AG08396 (cell line): ENCODE measurements around the gene MYLK.
A peak's percentile ranks its signal among the peaks of the same experiment; 100 is the strongest.
"Not testable (repeated sequence)": the region's sequence is repeated elsewhere in the genome, so short reads cannot be mapped to it uniquely, and the experiment has no call there.

Source experiments
- DNase-seq: peaks from one replicate; pipeline ENCODE4 v3.0.0; 2012; ENCODE audit warnings: low spot score, mixed read lengths

MYLK gene

DNA sequence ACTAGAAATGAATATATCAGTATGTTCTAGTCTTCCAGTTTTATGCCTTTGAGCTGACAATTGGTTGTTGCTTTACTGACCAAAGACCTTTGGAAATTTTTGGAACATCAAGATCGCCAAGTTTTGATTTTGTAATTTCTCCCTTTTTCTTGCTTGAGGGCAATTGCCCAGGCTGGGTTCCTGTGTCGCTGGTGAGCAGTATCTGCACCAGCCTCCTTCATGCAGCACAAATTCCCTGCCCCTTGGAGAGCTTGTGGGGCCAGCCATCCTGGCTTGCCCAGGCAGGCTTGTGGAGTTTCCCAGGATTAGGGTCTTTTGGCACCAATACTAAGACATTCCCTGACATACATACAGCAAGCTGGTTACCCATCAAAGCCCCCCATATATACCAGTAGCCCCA, 261.4 kb downstream of the MYLK start:
- no peak for DNase-seq

DNA sequence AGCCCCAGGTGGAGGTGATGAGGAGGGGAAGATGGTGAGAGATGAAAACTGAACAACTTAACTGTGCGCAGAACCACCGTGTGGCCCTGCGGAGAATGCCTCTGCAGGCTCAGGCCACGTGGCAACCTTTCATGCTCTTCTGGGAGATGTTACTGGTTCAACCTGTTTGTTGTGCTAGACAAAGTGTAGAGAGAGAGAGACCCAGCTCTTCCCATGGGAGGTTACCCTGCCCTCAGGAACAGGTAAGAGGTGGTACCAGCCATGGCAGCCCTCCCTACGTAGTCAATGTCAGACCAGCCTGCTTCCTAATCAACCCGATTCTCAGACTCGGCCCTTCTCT, 262.3 kb downstream of the MYLK start:
- no peak for DNase-seq

DNA sequence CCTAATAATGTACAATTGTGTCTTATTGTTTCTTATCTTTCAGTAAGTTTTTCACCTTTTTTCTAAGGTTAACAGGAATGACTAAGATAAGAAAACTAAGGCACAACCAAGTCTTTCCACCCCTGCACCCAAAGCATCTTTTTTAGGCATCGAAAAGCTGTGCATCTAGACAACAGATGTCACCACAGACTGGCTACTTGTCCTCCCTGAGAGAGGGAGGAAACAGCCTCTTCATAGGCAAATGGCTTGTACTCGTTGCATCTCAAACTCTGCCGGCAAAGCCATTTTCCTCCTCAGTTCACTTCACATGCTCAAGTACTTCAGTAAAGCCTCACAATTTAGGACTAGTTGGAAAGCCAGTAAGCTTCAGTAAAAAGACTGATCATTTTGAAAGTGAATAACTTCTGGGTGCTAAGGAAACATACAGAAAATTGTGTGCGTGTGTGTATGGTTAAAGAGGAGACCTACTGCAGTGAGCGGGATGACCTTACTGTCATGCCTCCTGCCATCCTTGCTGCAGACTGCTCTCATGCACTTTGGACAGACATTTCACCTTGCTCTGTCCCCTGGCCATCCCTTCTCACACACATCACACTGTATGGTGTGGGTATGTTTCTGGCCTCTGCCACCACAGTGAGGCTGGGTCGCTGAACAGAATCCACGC, 262.8 kb downstream of the MYLK start:
- DNase-seq = no peak

DNA sequence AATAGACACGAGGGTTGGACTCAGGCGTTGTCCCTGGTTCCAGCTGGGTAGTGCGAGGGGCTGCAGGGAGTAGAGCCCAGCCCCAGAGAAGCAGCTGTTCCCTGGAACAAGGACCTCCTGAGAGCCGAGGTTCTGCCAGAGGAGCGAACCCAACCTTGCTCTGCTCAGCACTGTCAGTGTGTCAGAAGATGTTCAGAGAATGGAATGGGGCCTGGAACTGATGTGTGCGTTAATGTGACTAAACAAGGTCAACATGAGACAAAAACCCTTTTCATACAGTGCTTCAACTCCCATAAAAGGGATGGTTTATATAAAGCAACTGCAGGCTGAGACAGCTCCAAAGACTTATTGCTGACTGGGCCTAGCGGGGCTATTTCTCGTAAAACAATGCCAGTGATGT, 263.8 kb downstream of the MYLK start:
- DNase-seq = peak; percentile 67

DNA sequence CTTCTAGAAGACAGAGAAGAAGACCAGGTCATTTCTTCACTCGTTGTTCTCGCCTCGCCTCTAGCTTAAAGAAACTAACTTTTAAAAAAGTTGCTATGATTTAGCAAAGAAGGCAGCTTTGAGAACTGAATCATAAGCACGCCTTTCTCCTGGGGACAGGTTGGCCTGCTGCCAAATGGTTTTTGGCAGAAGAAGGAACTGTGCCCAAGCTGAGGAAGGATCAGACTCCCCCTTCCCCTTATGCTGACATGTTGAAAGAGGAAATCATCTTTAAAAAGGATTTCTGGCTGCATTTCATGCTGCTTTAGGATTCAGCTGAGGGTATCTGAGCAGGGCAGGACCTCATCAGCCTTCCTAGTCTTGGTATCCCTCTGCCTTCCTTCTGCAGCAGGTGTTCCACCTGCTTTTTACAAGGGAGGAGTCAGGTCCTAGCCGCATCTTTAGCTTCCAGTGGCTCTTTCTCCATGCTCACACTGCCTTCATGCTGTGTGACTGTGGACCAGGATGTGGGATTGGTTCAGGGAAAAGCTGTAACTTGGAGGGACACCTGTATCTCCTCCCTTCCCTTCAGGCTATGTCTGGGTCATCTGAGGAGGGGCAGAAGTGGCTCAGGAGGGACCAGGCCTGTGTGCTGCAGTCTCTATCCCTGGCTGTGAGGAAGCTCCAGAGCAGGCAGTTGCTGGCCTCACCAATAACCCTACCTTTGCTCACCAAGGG, 265.2 kb downstream of the MYLK start:
- DNase-seq = no peak

DNA sequence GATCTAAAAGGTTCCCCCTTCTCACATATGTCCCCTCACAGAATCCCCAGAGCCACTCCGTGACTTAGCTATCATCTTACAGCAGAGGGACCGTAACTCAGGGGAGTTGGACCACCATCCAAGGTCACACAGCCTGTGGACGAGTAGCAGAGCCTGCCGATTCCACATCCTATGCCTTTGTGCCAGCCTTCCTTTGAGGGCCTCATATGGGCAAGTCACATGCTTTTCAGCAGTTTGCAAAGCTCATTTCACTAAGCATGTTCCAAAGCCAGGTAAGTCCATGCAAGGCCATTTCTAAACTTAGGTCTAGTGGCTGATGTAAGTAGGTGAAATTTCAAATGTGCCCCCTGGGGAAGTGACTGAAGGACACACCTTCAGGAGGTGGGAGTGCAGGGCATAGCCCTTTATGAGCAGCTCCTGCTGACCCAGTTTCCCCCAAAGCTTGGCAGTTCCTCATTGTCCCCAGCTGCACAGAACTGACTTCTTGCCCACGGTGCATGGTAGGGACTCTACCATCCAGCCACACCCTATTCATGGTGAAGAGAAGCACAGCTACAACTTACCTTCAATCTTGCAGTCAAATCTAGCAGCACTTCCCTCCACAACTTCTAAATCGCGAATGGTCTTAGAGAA, 265.9 kb downstream of the MYLK start:
- DNase-seq = no peak

DNA sequence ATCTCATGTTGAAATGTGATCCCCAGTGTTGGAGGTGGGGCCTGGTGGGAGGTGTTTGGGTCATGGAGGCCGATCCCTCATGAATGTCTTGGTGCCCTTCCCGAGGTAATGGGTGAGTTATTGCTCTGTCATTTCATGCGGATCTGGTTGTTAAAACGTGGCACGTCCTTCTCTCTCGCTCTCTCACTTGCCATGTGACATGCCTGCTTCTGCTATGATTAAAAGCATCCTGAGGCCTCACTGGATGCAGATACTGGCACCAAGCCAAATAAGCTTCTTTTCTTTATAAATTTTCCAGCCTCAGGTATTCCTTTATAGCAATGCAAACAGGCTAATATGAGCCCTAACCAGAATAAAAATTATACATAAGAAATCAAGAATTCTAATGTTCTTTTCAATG, 267.5 kb downstream of the MYLK start:
- DNase-seq = no peak

DNA sequence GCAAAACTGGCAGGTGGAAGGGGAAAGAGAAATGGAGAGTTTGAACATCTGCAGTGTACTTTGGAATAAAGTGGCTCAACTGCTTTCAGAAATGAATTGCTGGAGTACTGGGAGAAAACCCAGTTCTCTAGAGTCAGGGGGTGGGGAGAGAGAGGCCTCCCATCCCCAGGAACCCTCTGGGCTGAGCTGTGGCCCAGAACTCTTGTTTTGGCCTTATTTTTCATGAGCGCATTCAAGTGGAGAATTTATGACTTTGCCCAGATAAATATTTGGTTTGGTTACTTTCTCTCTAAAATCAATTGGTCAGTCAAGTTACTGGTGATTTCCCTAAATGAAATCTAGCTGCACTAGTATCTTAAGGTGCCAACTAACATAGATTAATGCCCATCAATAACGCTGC, 270.6 kb downstream of the MYLK start:
- DNase-seq = no peak

DNA sequence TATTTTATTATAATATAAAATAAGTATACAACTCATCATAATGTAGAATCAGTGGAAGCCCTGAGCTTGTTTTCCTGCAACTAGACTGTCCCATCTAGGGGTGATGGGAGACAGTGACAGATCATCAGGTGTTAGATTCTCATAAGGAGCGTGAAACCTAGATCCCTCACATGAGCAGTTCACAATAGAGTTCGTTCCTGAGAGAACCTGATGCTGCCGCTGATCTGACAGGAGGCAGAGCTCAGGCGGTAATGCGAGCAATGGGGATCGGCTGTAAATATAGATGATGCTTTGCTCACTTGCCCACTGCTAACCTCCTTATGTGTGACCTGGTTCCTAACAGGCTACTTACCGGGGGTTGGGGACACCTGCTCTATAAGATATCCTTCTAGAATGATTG, 272.5 kb downstream of the MYLK start:
- DNase-seq = not testable (repeated sequence)

DNA sequence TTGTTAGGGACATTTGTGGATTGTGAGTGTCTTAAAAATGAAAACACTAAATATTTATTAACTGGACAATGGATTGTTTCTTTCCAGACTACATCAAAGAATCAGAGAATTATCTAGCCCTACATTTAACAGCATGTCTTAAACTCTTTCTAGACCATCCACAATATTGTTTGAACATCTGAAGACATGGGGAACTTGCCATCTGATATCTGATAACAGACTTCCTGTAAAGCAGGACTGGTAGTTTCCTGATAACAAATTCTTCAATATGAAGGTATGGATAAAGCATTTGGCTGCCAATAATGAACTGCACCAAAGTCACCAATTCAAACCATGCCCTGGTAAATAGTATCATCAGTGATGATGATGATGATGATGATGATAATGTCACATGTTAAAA, 273.1 kb downstream of the MYLK start:
- DNase-seq = no peak

DNA sequence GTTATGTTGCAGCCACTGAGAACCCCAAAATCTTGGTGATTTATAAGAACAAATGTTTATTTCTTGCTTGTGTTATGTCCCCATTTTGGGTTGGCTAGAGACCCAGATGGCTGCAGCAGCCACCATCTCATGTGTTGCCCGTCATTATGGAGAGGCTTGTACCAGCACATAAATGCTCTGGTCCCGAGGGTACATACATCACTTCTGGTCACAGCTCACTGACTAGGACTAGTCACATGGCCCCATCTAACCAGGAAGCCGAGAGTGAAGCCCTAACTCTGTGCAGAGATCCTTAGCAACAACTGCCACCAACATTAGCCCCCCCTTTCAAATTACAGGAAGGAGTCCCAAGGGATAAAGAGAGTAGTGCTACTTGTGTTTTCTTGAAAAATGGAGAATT, 273.8 kb downstream of the MYLK start:
- DNase-seq = no peak

DNA sequence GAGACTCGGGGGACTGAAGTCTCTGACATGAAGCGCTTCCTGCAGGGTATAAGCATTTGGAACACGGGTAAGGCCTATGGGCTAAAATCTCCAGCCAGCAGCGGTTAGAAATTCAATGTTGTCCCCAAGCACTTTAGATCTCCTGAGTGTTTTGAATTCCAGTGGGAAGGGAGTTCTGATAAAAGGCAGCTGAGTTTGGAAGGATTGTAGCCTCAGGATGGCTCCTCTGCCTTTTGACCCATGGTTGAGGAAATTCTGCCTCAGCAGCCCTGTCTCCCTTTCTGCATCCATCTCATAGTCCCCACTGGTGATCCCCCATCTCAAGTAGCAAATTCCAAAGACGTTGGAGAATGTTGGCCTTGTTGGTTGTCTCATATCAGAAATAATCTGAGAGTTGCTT, 275.1 kb downstream of the MYLK start:
- no peak for DNase-seq

DNA sequence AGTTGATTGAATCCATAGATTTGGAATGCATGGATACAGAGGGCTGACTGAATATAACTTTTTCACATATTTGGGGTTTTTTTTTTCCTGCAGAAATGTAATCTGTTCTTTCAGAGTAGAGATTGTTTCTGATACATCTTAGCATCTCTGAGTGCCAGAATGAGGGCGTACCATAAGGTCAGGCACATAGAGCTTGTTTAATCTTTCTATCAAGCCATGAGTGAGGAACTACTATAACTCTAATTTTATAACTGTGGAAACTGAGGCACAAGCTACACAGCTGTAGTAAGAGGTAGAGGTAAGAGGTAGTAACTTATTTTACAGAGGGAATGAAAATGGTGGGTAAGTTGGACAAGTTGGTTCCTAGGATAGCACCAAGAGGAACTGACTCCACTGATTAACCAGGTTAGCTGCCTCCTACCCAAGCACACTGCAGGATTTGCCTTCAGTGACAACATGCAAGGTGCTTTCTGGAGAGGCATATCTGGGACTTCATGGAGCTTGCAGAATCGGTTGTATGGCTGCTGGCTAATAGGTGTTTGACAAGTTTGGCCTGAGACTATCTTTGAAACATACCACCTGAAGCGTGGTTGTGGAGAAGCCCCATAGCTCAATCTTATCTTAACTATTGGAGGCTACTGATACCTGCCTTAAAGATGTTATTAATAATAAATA, 275.7 kb downstream of the MYLK start:
- no peak for DNase-seq

DNA sequence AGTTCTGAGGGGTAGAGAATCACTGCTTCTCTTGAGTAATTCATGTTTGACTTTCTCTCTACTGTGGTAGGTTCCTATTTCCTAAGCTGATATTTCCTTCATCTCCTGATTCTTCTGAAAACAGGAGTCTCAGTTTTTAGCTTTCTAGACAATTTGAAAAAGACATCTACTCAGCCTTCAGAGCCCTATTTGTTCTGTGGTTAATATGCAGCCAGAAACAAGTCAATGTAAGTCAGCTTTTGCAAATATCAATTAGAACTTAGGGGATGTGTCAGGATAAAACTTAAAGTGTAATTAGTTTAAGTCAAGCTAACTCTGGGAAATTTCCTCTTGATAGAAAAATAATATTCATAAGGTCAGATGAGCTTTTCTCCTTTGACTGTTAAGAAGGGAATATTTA, 277.6 kb downstream of the MYLK start:
- no peak for DNase-seq

DNA sequence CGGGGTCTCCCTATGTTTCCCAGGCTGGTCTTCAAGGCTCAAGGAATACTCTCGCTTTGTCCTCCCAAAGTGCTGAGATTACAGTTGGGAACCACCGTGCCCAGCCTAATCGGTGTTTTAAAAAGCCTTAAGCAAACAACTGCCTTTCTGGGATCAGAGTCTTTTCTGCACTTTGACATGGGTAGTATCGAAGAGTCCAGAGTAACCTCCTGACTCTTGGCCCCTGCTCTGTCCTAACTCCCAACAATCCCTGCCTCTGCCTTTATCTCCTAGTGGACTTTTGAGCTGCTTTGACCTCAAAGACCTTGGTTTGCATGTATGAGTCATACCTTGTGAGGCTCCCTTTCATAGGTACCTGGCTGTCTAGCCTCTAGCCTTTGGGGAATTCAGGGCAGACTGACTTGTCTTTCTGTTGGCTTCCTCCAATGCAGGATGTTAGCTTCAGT, 278.3 kb downstream of the MYLK start:
- DNase-seq = no peak

DNA sequence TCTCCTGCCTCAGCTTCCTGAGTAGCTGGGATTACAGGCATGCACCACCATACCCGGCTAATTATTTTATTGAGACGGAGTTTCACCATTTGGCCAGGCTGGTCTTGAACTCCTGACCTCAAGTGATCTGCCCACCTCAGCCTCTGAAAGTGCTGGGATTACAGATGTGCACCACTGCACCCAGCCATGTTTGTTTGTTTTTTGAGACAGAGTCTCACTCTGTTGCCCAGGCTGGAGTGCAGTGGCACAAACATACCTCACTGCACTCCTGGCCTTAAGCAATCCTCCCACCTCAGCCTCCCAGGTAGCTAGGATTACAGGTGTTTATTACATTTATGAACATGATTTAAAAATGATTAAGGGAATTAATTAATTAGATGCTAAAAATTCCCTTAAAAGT, 281.0 kb downstream of the MYLK start:
- not testable (repeated sequence) for DNase-seq

DNA sequence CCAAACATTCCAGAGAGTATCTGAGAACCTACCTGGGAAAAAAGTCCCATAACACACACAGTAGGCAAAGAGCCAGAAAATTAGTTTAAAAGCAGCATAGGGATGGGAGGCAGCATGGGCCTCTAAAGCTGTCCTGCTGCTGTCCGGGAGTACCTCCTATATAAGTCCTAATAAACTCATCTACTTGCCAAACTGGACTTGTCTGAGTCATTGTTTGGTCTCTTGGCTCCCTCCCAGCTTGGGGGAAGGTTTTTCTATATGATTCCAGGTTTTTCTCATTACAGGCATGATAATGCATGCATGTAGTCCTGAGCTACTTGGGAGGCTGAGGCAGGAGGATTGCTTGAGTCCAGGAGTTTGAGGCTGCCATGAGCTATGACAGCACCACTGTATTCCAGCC, 281.8 kb downstream of the MYLK start:
- DNase-seq = no peak

DNA sequence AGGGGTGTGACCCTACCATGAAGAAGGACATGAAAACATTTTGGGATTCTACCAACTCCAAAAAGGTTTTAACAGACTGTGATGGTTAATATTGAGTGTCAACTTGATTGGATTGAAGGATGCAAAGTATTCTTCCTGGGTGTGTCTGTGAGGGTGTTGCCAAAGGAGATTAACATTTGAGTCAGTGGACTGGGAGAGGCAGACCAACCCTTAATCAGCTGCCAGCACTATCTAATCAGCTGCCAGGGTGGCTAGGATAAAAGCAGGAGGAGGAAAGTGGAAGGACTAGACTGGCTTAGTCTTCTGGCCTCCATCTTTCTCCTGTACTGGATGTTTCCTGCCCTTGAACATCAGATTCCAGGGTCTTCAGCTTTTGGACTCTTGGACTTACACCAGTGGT, 283.3 kb downstream of the MYLK start:
- not testable (repeated sequence) for DNase-seq

DNA sequence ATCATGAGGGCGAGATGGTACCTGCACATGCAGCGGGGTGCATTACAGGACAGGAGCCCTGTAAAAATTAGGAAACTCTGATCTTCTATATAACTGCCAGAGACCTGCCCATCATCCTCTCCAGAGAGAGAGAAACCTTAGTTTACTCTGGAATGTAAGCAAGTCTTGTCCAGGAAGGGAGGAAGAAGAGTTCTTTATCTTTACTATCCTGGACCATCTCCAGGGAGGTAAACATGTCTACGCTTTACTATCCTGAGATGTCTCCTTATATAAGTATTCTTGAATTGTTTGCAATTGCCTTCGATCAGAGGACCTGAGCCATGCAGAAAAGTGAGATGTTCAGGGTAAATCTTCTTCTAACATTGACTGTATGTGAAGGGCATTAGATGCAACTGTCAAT, 286.6 kb downstream of the MYLK start:
- DNase-seq = no peak

DNA sequence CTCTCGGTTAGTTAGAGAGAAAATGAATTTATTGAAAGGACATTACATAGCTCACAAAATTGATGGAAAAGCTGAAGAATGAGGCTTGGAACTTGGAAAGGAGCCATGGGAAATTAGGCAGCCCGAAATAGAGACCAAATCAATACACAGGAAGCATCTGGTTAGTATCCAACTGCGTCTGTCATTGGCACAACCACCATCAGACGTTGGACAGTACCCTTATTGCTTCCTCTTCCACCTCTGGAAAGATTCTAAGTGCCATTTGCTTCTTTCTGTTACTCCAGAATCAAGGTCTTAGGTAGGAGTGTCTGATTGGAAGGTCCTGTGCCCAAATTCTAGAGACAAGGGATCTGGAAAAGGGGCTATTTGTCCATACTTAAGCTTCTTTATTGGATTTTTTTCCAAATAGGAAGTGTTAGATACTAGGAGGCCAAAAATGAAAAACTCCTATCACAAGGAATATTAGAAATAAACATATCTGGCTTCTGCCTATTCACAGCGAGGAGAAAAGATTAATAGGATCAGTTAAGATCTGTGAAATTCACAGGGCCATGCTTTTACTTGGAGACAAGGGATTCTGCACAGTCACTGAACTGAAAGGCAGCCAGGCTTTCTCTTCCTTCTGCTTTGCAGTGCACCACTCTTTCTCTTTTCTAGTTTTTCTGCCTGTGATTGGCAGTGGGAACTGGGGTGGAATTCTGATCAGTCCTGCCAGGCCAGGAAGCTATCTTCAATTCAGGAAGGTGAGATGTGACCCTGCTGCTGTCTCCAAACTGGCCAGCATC, 288.5 kb downstream of the MYLK start:
- DNase-seq = no peak

DNA sequence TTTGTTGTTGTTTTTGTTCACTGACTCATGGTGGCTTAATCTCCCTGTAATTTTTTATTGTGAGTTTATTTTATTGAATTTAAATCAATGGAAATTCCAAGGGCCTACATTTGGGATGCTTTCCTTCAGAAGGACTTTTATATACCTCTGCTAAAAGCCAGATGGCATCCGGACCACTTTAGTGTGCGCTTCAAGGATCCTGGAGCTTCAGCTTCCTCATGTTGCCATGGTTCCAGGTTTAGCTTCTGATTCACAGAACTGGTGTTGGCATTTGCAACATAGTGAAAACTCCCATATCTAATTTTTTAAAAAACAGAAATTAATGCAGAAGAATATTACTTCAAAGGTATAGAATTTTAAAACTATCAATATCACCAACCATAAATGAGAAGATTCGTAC, 290.8 kb downstream of the MYLK start:
- DNase-seq = no peak
